ENCODE data around the gene STK31. TPM values are rescaled to one million over a fixed set of nuclear protein-coding genes. Genes with fewer than 3 reads are reported as not detected.
"Not testable (repeated sequence)": the region's sequence is repeated elsewhere in the genome, so short reads cannot be mapped to it uniquely, and the experiment has no call there.

STK31 gene
- total RNA-seq, 4 donors from 2014 or later, result 0.10 TPM; not detected in 3

DNA sequence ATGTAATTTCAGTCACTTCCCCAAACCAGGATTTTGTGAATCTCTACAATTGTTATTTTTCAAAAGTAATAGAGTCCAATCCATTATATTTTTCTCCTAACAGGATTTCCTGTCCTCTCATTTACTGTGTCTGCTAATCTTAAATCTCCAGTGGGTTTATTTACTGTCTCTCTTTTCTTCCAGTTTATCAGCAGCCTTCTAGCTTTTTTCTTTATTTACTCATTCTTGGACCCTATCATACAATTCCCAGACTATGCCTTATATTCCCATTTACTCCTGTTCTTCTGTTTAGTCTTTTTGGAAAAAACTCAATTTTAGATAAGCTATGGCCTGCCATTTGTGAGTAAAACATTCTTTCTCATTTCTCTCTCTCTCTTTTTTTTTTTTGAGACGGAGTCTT lies 94.7 kb downstream of the STK31 start:
- no peaks in the 10 kb centered on the region for H3K27me3 ChIP-seq
- no peak for ATAC-seq
- H3K36me3 ChIP-seq, result no peaks in the 10 kb centered on the region
- H3K4me1 ChIP-seq, result no peaks in the 10 kb centered on the region
- TF ChIP-seq, protein P1, sequence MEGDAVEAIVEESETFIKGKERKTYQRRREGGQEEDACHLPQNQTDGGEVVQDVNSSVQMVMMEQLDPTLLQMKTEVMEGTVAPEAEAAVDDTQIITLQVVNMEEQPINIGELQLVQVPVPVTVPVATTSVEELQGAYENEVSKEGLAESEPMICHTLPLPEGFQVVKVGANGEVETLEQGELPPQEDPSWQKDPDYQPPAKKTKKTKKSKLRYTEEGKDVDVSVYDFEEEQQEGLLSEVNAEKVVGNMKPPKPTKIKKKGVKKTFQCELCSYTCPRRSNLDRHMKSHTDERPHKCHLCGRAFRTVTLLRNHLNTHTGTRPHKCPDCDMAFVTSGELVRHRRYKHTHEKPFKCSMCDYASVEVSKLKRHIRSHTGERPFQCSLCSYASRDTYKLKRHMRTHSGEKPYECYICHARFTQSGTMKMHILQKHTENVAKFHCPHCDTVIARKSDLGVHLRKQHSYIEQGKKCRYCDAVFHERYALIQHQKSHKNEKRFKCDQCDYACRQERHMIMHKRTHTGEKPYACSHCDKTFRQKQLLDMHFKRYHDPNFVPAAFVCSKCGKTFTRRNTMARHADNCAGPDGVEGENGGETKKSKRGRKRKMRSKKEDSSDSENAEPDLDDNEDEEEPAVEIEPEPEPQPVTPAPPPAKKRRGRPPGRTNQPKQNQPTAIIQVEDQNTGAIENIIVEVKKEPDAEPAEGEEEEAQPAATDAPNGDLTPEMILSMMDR (IDR thresholded peaks at IDR 0.05 in 4 of 5, conservative IDR thresholded peaks at IDR 0.05 in 1 of 5), result no peak
- no peak for TF ChIP-seq POLR2A (IDR thresholded peaks at IDR 0.05)
- H3K9me3 ChIP-seq, result peaks cover 0 to 6% (median 0%) of the 10 kb centered on the region in 3 donors
- in situ Hi-C loops (cut with MboI; ENCODE audit: low sequenced_read_pairs in 4 of 4), result no loop called here
- no peak for DNase-seq
- H3K27ac ChIP-seq, result no peak overlapping the region
- intact Hi-C loops (cut with DNase I; ENCODE audit: low total_unique reads), result no loop called here
- H3K4me3 ChIP-seq, result no peak overlapping the region

DNA sequence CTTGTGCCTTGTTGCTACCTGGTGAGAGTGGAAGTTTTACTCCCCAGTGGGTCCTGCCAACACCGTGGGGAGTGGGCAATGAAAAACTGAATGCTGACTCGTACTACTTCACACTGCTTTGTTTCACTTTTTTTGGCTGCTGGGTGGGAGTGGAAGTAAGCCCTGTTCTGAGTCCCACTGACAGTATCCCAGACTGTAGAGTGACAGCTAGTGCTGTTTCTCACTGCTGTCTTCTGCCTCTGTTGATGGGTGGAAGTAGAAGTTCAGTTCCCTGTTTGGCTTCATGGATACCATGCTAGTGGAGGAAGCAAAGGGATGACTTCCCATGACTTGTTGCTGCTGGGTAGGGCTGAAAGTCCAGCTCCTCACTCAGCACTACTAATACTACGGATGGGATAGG lies 98.4 kb downstream of the STK31 start:
- TF ChIP-seq, protein P1 (IDR thresholded peaks at IDR 0.05 in 4 of 5, conservative IDR thresholded peaks at IDR 0.05 in 1 of 5), result no peak
- H3K36me3 ChIP-seq, result no peaks in the 10 kb centered on the region
- no peaks in the 10 kb centered on the region for H3K27me3 ChIP-seq
- ATAC-seq (no peak), DNase-seq (no peak)
- in situ Hi-C loops (cut with MboI; ENCODE audit: low sequenced_read_pairs in 4 of 4) (no loop called here), intact Hi-C loops (cut with DNase I; ENCODE audit: low total_unique reads) (no loop called here)
- H3K9me3 ChIP-seq, result peaks cover 0 to 10% (median 0%) of the 10 kb centered on the region in 3 donors
- H3K4me3 ChIP-seq, result no peak overlapping the region
- H3K27ac ChIP-seq, result no peak overlapping the region
- no peaks in the 10 kb centered on the region for H3K4me1 ChIP-seq

DNA sequence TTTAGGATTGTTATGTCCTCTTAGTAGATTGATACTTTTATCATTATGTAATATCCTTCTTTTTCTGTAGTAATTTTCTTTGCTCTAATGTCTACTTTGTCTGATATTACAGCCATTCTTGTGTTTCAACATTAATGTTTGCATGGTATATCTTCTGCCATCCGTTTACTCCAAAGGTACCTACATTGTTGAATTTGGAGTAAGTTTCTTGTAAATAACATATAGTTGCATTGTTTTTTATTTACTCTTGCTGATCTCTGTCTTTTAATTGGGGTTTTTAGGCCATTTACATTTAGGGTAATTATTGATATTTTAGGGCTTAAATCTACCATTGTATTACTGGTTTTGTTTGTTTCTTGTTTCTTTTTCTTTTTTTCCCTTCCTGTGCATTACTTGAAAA lies 100.1 kb downstream of the STK31 start:
- in situ Hi-C loops (cut with MboI; ENCODE audit: low sequenced_read_pairs in 4 of 4), result no loop called here
- Histone ChIP-seq H3K4me1 (no peaks in the 10 kb centered on the region), H3K9me3 (peaks cover 0 to 10% (median 0%) of the 10 kb centered on the region in 3 donors), H3K36me3 (no peaks in the 10 kb centered on the region), H3K4me3 (no peak overlapping the region), H3K27ac (no peak overlapping the region), H3K27me3 (no peaks in the 10 kb centered on the region)
- TF ChIP-seq POLR2A (IDR thresholded peaks at IDR 0.05), result no peak
- TF ChIP-seq, protein P1 (IDR thresholded peaks at IDR 0.05 in 4 of 5, conservative IDR thresholded peaks at IDR 0.05 in 1 of 5), result no peak
- no peak for DNase-seq
- ATAC-seq, result no peak
- intact Hi-C loops (cut with DNase I; ENCODE audit: low total_unique reads), result no loop called here

DNA sequence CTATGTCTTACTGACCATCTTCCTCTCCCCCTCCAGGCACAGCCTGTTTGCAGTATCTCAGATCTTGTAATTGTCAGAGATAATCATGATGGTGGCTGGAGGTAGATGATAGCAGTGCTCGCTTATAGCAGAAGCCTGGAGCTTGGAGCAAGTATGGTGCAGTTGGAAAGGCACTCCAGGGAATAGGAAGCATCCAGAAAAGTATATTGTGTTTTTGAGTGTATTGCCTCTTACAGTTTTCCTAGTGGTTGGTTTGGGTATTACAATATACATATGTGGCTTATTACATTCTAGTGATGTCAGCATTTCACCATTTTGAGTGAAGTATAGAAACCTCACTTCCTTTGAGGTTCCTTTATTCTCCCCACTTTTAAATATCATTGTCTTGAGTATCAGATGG lies 101.5 kb downstream of the STK31 start:
- Histone ChIP-seq H3K27me3 (no peaks in the 10 kb centered on the region), H3K27ac (no peak overlapping the region), H3K36me3 (no peaks in the 10 kb centered on the region), H3K4me1 (no peaks in the 10 kb centered on the region), H3K9me3 (peaks cover 0 to 10% (median 0%) of the 10 kb centered on the region in 3 donors), H3K4me3 (no peak overlapping the region)
- intact Hi-C loops (cut with DNase I; ENCODE audit: low total_unique reads) (no loop called here), in situ Hi-C loops (cut with MboI; ENCODE audit: low sequenced_read_pairs in 4 of 4) (no loop called here)
- DNase-seq (no peak), ATAC-seq (no peak)
- TF ChIP-seq POLR2A (IDR thresholded peaks at IDR 0.05), result no peak
- TF ChIP-seq, protein P1 (IDR thresholded peaks at IDR 0.05 in 4 of 5, conservative IDR thresholded peaks at IDR 0.05 in 1 of 5), result no peak

DNA sequence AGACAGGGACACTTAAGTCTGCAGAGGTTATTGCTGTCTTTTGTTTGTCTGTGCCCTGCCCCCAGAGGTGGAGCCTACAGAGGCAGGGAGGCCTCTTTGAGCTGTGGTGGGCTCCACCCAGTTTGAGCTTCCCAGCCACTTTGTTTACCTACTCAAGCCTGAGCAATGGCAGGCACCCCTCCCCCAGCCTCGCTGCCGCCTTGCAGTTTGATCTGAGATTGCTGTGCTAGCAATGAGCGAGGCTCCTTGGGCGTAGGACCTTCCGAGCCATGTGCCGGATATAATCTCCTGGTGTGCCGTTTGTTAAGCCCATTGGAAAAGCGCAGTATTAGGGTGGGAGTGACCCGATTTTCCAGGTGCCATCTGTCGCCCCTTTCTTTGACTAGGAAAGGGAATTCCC lies 118.1 kb downstream of the STK31 start:
- H3K9me3 ChIP-seq; H3K36me3 ChIP-seq; H3K27me3 ChIP-seq; ATAC-seq; DNase-seq; intact Hi-C loops (cut with DNase I; ENCODE audit: low total_unique reads); H3K4me3 ChIP-seq; H3K27ac ChIP-seq; H3K4me1 ChIP-seq; in situ Hi-C loops (cut with MboI; ENCODE audit: low sequenced_read_pairs in 4 of 4): not testable (repeated sequence)

DNA sequence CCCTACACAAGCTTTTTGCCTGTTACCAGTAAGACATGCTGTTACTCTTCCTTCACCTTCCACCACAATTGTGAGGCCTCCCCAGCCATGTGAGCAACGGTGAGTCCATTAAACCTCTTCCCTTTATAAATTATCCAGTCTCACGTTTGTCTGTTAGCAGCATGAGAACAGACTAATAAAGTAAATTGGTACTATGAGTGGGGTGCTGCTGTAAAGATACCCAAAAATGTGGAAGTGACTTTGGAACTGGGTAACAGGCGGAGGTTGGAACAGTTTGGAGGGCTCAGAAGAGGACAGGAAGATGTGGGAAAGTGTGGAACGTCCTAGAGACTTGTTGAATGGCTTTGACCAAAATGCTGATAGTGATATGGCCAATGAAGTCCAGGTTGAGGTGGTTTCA lies 122.7 kb downstream of the STK31 start:
- H3K27me3 ChIP-seq; H3K9me3 ChIP-seq; H3K27ac ChIP-seq; in situ Hi-C loops (cut with MboI; ENCODE audit: low sequenced_read_pairs in 4 of 4); H3K4me1 ChIP-seq; intact Hi-C loops (cut with DNase I; ENCODE audit: low total_unique reads); H3K36me3 ChIP-seq; ATAC-seq; DNase-seq; H3K4me3 ChIP-seq: not testable (repeated sequence)

Data from gastrocnemius medialis (tissue), 4 donors.